Naive B cell (primary cell): Measurements from ENCODE around the gene IDUA. TPM values are rescaled to one million over a fixed set of nuclear protein-coding genes. Genes with fewer than 3 reads are reported as not detected.
"Not testable (repeated sequence)": the region's sequence is repeated elsewhere in the genome, so short reads cannot be mapped to it uniquely, and the experiment has no call there.

Experiments
- ATAC-seq, 2 donors: fragments of 150-1000 bp; cut with Tn5 transposase; 2 replicates each; pipeline ENCODE4 v1.10.0; 2021; ENCODE audit warnings: low read depth in 2 of 2, mild to moderate bottlenecking in 2 of 2, moderate library complexity in 2 of 2
- DNase-seq: peaks from one replicate; pipeline ENCODE4 v3.0.0; 2022
- H3K27ac Mint-ChIP-seq, 6 donors: one replicate each; pipeline ENCODE4 v1.8.0; 2020 to 2022; ENCODE audit warnings: mild to moderate bottlenecking in 6 of 6, mixed read lengths in 6 of 6, moderate library complexity in 5 of 6, inconsistent platforms in 2 of 6
- H3K27me3 Mint-ChIP-seq, 3 donors: one replicate each; pipeline ENCODE4 v1.8.0; 2021 to 2022; ENCODE audit warnings: mixed read lengths in 3 of 3, mild to moderate bottlenecking in 1 of 3
- H3K36me3 Mint-ChIP-seq, 2 donors: one replicate each; pipeline ENCODE4 v1.8.0; 2020 to 2022; ENCODE audit warnings: mixed read lengths in 2 of 2, inconsistent platforms in 1 of 2, mild to moderate bottlenecking in 1 of 2
- H3K4me1 Mint-ChIP-seq, 3 donors: one replicate each; pipeline ENCODE4 v1.8.0; 2020 to 2022; ENCODE audit warnings: mixed read lengths in 3 of 3, inconsistent platforms in 1 of 3, mild to moderate bottlenecking in 1 of 3, moderate library complexity in 1 of 3
- H3K4me3 Mint-ChIP-seq, 8 donors: one replicate each; pipeline ENCODE4 v1.8.0; 2020 to 2022; ENCODE audit warnings: mild to moderate bottlenecking in 8 of 8, mixed read lengths in 8 of 8, moderate library complexity in 8 of 8, inconsistent platforms in 2 of 8
- H3K9me3 Mint-ChIP-seq, 7 donors: one replicate each; pipeline ENCODE4 v1.8.0; 2020 to 2022; ENCODE audit warnings: mixed read lengths in 7 of 7, mild to moderate bottlenecking in 5 of 7, inconsistent platforms in 2 of 7, moderate library complexity in 1 of 7
- polyA plus RNA-seq, 6 donors: library from polyadenylated mRNA; unstranded; fragments of 300-500 nt; fragmentation: Illumina TruSeq; gene quantifications; one replicate each; pipeline ENCODE4 v1.2.3, GENCODE V29; 2021; ENCODE audit warnings: low read depth in 6 of 6

The IDUA gene
- polyA plus RNA-seq, 6 donors from 2014 or later: 2.2 to 8.3 (median 3.3) TPM

DNA sequence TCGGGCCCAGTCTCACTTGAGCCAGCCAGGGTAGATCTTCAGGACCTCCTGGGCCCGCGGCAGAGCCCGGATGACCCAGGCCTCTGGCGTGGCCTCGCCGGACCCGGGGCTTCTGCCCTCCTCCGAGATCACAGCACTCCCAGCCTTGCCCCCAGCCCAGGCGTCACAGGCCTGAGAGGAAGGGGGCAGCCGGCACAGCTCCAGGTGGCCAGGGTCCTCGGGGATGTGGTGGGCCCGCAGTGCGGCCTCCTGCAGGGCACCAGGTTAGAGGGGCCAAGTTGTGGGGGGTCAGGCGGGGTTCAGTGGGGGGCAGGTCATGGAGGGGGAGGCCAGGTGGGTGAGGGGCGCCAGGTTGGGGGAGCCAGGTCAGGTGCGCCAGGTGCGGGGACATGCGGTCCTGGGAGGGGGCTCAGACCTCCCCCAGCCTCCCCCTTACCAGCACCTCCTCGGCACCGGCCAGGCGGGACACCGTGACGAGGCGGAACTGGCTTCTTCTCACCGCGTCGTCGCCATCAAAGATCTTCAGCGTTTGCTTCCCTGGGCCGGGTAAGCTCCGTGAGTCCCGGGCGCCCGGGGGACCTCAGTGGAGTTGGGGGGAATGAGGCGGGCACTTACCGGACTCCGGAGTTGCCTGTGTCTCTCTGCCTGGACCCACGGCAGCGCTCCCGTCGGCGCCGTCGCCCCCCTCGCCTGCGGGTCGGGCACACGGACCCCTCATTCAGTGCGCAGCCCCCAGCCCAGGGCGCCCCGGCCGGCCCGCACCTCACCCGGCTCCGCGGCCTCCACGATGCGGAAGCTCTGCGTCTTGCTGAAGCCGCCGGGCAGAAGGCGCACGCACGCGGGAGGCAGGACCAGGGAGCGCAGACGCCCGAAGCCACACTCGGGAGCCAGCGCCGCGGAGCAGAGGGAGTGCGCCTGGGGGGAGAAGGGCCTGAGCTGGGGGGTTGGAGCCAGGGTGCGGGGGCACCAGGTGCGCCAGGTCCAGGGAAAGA is 19.4 kb upstream of the IDUA start:
- peak; percentile 12 to 39 for ATAC-seq

GRCh38 chr4:968221-968620 is 18.6 kb upstream of the IDUA start:
- Mint-ChIP-seq H3K36me3 (no peaks in the 10 kb centered on the region), H3K27ac (peak overlapping the region in 1 of 6 donors; percentile 59), H3K4me3 (peak overlapping the region in 1 of 8 donors; percentile 45), H3K27me3 (no peaks in the 10 kb centered on the region), H3K9me3 (no peaks in the 10 kb centered on the region), H3K4me1 (peaks cover 2 to 10% (median 4%) of the 10 kb centered on the region in 3 donors)
- ATAC-seq (no peak), DNase-seq (no peak)

More for the DNA sequence above, 19.4 kb upstream of the IDUA start:
- Mint-ChIP-seq H3K27me3 (no peaks in the 10 kb centered on the region), H3K36me3 (no peaks in the 10 kb centered on the region), H3K27ac (no peak overlapping the region), H3K4me3 (peak overlapping the region in 2 of 8 donors; percentile 44 to 45), H3K4me1 (peaks cover 2 to 10% (median 4%) of the 10 kb centered on the region in 3 donors), H3K9me3 (no peaks in the 10 kb centered on the region)
- no peak for DNase-seq

GRCh38 chr4:968621-969394 is 18.0 kb upstream of the IDUA start:
- H3K4me1 Mint-ChIP-seq: peaks cover 2 to 10% (median 4%) of the 10 kb centered on the region in 3 donors
- H3K9me3 Mint-ChIP-seq: no peaks in the 10 kb centered on the region
- ATAC-seq (no peak), DNase-seq (no peak)
- no peaks in the 10 kb centered on the region for H3K36me3 Mint-ChIP-seq
- H3K27ac Mint-ChIP-seq: peak overlapping the region in 2 of 6 donors; percentile 59 to 63
- H3K27me3 Mint-ChIP-seq: no peaks in the 10 kb centered on the region
- H3K4me3 Mint-ChIP-seq: peak overlapping the region in 2 of 8 donors; percentile 25 to 45

DNA sequence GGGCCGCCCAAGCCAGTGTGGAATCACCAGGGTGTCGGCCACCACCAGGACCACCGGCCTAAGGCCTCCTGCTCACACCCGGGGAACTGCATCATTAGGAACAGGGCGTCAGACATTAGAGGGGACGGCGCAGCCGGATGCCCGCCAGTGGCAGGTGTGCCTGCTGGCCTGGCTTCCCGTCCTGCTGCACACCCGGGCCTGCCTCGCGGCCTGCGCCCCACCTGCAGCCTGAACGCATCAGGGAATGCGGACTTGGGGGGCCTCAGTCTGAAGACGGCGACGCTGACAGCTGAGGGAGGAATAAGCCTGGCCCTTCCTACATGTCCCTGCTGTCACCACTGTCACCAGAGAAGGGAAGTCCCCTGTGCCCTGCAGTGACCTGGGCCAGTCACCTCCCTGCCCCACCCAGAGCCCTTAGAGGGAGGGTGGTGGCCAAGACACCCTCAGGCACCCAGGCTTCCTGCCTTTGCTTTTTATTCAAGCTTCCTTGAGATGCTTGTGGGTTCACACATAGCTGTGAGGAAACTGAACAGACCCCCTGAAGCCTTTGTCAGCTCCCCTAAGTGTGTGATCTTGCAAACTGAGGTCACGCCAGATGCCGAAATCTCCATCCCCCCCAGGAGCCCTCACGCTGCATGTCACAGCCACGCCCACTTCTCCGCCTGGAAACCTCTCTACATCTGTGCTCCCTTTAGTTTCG is 16.6 kb upstream of the IDUA start:
- no peaks in the 10 kb centered on the region for H3K36me3 Mint-ChIP-seq
- peak overlapping the region in 2 of 8 donors; percentile 57 to 71 for H3K4me3 Mint-ChIP-seq
- no peaks in the 10 kb centered on the region for H3K9me3 Mint-ChIP-seq
- H3K4me1 Mint-ChIP-seq: peaks cover 2 to 10% (median 4%) of the 10 kb centered on the region in 3 donors
- ATAC-seq (no peak), DNase-seq (no peak)
- H3K27me3 Mint-ChIP-seq: no peaks in the 10 kb centered on the region
- no peak overlapping the region for H3K27ac Mint-ChIP-seq

DNA sequence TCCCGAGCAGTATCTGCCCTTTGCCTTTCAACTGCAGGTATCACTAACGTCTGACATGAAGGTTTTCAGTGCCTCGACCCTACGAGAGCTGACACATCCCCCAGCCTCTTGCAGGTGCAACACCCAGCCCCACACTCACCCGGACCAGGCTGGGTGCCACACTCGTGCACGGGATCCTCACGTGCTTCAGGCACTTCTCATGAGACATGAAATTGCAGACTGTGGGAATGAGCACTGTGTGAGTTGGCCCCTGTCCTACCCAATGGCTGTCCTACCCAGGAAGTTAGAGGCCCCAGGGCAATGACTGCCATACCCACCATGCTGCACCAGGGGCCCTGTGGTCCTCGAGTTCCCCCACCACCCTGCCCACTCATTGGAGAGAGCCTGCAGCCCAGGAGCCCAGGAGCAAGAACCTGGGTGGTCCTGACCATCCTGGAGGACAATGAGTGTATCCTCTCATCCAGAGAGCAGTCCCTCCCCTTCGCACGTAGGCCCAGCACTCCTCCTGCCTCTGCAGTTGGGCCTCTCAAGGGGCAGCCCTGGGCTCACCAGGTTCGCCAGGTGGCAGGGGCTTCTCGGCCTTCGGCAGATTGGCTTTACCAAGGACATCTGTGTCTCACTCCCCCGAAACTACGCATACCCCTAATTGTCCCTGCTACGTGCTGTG is 15.9 kb upstream of the IDUA start:
- Mint-ChIP-seq H3K27me3 (no peaks in the 10 kb centered on the region), H3K36me3 (no peaks in the 10 kb centered on the region), H3K4me3 (peak overlapping the region in 4 of 8 donors; percentile 43 to 71 (median 66)), H3K27ac (peak overlapping the region in 2 of 6 donors; percentile 70 to 85), H3K9me3 (no peaks in the 10 kb centered on the region), H3K4me1 (peaks cover 2 to 10% (median 4%) of the 10 kb centered on the region in 3 donors)
- no peak for ATAC-seq
- DNase-seq: no peak

DNA sequence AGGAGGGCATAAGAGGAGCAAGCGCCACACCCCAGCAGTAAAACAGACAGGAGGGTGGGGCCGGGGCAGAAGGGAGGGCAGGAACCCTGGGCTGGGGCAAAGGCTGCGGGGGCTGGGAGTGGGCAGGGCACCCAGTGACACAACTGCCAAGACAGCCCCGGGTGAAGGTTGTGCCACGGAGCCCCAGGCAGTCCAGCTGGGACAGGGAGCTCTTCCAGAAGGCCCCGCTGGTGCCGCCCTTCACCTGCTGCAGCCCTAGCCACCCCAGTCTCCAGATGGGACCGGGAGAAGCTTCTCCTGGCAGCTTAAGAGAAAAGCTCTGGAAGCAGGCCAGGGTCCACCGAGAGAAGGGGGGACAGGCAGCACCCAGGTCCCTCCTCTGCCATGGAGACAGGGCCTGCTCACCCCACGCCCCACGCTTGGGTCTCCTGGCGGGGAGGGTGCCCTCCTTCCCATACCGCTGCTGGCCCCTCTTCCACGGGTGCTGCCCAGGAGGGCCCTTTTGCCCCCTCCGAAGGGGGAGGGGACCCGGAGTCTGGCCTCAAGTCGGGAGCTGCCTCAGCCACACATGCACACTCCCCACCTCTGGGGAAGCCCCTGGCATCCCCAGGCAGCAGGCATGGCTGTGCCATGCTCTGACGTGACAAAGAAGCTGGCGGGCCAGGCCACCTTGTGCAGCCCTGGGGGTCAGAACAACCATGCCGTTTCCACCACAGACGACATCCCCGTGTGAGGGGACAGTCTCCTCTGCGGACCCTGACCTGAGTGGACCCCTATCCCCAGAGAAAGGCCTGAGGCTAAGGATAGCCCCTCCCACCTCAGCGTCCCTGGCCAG is 15.0 kb upstream of the IDUA start:
- peak overlapping the region; percentile 49 to 78 (median 56) for H3K4me3 Mint-ChIP-seq
- no peak for ATAC-seq
- no peaks in the 10 kb centered on the region for H3K9me3 Mint-ChIP-seq
- H3K27me3 Mint-ChIP-seq: no peaks in the 10 kb centered on the region
- H3K4me1 Mint-ChIP-seq: peaks cover 2 to 10% (median 4%) of the 10 kb centered on the region in 3 donors
- H3K36me3 Mint-ChIP-seq: no peaks in the 10 kb centered on the region
- H3K27ac Mint-ChIP-seq: no peak overlapping the region
- no peak for DNase-seq

DNA sequence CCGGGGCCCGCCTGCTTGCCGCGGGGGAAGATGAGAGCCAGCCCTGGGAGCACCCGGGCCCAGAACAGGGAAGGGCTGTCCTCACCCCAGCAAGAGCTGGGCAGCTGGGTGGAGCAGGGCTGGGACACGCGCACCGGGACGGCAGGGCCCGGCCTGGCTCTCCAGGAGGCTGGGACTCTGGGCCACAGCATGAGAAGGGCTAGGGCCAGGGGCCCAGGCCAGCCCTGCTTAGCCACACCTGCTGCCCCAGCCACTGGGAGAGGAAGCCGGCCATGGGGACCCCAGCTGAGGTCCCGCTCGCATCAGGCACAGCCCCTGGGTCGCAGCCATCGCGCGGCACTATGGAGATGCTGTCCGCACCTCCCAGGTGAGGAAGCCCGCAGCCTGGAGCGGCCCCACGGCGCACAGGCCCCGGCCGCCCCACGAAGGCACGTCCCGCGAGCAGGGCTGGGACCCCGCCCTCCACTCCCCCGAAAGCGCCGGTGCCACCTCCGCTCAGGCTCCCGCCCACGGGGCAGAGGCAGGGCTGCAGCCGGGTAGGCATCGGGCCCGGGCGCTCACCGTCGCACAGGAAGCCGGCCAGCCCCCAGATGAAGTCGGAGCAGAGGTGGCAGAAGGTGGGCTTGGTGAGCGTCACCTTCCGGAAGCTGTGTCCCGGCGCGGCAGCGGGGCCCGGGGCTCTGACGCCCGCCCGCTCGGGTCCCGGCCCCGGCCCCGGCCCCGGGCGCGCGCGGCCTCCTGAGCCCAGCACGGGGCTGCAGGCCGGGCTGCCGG is 14.0 kb upstream of the IDUA start:
- H3K4me3 Mint-ChIP-seq: peak overlapping the region in 7 of 8 donors; percentile 49 to 78 (median 61)
- H3K27ac Mint-ChIP-seq: no peak overlapping the region
- peaks cover 2 to 10% (median 4%) of the 10 kb centered on the region in 3 donors for H3K4me1 Mint-ChIP-seq
- H3K27me3 Mint-ChIP-seq: no peaks in the 10 kb centered on the region
- H3K9me3 Mint-ChIP-seq: no peaks in the 10 kb centered on the region
- peak; percentile 51 to 56 for ATAC-seq
- H3K36me3 Mint-ChIP-seq: no peaks in the 10 kb centered on the region
- peak; percentile 56 for DNase-seq

DNA sequence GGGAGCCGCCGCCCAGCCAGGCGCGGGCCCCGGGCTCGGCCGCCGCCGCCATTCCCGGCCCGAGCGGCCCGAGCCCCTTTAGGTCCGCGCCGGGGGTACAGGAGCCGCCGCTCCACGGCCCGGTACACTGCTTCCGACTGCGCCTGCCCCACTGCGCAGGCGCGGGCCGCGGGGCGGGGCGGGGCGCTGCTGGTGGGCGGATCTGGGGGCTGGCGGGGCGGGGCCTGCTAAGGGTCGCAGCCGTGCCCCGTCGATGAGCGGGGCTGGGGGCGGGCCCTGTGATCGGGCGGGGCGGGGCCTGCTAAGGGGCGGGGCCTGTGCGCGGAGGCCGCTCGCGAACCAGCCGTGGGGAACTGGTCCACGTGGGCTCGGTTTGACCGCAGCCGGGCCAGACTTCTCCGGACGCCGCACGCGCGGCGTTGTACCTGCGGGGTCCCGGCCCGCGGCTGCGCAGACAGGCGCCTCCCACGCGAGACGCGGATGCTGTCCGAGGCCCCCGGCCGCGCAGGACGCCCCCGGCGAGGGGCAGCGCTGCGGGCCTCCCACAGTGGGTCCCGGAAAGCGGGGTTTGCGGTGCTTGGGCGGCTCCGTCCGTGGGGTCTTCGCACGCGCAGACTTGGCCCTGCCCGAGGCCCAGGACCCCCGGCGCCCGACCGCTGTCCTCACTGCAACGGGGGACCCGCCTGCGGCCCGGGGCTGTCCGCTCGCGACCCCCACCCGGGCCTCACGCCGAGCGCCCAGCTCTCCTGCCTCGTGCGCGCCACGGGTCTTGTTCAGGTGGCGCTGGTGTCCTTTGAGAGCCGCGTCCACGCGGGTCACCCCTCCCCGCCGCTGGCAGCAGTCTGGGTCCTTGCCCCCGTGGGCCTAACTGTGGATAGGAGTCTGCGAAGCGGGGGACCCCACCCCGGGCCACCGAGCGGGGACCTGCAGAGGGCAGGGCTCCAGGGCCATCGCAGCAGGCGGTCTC is 13.1 kb upstream of the IDUA start, which contains the start of gene DGKQ:
Gene DGKQ, minus strand, starts transcription at position 139 of the 967 bp plus-strand sequence. Its CDS starts 87 bp downstream, at position 52.
- H3K4me1 Mint-ChIP-seq: peaks cover 2 to 10% (median 4%) of the 10 kb centered on the region in 3 donors
- H3K27me3 Mint-ChIP-seq: no peaks in the 10 kb centered on the region
- peak within 1 kb of the TSS; percentile 49 to 78 (median 66) for H3K4me3 Mint-ChIP-seq
- H3K27ac Mint-ChIP-seq: no peak within 1 kb of the TSS
- ATAC-seq (peak; percentile 84 to 87), DNase-seq (peak; percentile 80)
- no peaks in the 10 kb centered on the region for H3K9me3 Mint-ChIP-seq
- H3K36me3 Mint-ChIP-seq: no peaks in the 10 kb centered on the region

DNA sequence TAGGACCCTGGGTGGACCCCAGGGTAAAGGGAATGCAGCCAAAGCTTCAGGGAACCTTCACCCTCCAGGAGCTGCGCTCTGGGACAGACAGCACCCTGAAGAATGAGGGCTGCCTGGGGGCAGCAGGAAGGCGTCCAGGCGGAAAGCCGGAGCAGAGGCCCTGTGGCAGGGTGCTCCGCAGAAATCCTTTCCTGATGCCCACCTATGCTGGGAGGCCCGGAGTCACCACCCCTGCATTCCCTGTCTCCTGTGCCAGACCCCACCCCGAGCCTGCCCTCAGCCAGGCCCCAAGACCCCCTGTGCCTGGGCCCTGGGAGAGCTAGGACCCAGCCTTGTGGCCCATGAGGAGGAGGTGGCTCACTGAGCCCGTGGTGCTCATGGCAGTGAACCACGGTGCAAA is 12.2 kb upstream of the IDUA start:
- DNase-seq: no peak
- Mint-ChIP-seq H3K36me3 (no peaks in the 10 kb centered on the region), H3K4me3 (peak overlapping the region in 1 of 8 donors; percentile 18), H3K4me1 (peaks cover 2 to 10% (median 4%) of the 10 kb centered on the region in 3 donors), H3K9me3 (no peaks in the 10 kb centered on the region), H3K27me3 (no peaks in the 10 kb centered on the region), H3K27ac (peak overlapping the region in 1 of 6 donors; percentile 65)
- no peak for ATAC-seq

GRCh38 chr4:976016-976415 is 10.8 kb upstream of the IDUA start:
- not testable (repeated sequence) for DNase-seq, ATAC-seq, H3K27me3 Mint-ChIP-seq, H3K36me3 Mint-ChIP-seq, H3K27ac Mint-ChIP-seq, H3K4me3 Mint-ChIP-seq, H3K4me1 Mint-ChIP-seq, H3K9me3 Mint-ChIP-seq
